Measurements from ENCODE around the gene MED25. TPM values are rescaled to one million over a fixed set of nuclear protein-coding genes. Genes with fewer than 3 reads are reported as not detected.

The MED25 gene
- total and polyA plus RNA-seq, 2 of the 8 experiments (the other 6 are each of a cell fraction or from before 2014, with no cell fraction given): 21.6 to 71.4 TPM

DNA sequence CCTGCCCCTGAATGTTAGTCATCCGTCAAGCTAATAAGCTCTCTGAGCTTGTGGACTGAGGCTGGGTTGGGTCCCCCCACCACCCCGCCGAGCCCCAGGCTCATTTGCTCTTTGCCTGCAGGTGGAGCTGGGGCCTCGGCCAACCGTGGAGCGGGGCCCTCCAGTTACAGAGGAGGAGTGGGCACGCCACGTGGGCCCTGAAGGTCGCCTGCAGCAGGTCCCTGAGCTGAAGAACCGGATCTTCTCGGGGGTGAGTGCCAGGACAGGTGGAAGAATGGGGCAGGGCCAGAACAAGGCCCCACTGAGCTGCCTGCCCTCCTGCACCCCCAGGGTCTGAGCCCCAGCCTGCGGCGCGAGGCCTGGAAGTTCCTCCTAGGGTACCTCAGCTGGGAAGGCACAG, 64.6 kb downstream of the MED25 start:
- DNase-seq (ENCODE audit: low read depth in 1 of 2, low spot score in 2 of 2): no peak
- no peak overlapping the region for H2BK120ac ChIP-seq (replicated peaks; ENCODE audit: low read depth, low read length)
- peaks cover 24 to 56% (median 47%) of the 10 kb centered on the region in 4 experiments for H3K36me3 ChIP-seq (ENCODE audit: control insufficient read depth in 2 of 4, insufficient read depth in 4 of 4, low read length in 3 of 4)
- TF ChIP-seq, protein P1, sequence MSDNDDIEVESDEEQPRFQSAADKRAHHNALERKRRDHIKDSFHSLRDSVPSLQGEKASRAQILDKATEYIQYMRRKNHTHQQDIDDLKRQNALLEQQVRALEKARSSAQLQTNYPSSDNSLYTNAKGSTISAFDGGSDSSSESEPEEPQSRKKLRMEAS (IDR thresholded peaks at IDR 0.05): no peak
- no peak for TF ChIP-seq RFX5 (IDR thresholded peaks at IDR 0.05; ENCODE audit: borderline replicate concordance, low read depth, low read length)
- no peak for TF ChIP-seq BACH1 (IDR thresholded peaks at IDR 0.05; ENCODE audit: low read length)
- TF ChIP-seq NRF1 (IDR thresholded peaks at IDR 0.05; ENCODE audit: low read depth, low read length): no peak
- TF ChIP-seq SIN3A (conservative IDR thresholded peaks at IDR 0.05 in 1 of 2, IDR thresholded peaks at IDR 0.05 in 1 of 2; ENCODE audit: low read depth in 1 of 2, low read length in 2 of 2): no peak
- TF ChIP-seq CBX8 (IDR thresholded peaks at IDR 0.05; ENCODE audit: borderline replicate concordance, low read depth, low read length): no peak
- TF ChIP-seq YY1 (IDR thresholded peaks at IDR 0.05; ENCODE audit: low read depth, low read length): no peak
- TF ChIP-seq RXRA (IDR thresholded peaks at IDR 0.05; ENCODE audit: insufficient read depth, low read depth, low read length): no peak
- TF ChIP-seq, protein P2, sequence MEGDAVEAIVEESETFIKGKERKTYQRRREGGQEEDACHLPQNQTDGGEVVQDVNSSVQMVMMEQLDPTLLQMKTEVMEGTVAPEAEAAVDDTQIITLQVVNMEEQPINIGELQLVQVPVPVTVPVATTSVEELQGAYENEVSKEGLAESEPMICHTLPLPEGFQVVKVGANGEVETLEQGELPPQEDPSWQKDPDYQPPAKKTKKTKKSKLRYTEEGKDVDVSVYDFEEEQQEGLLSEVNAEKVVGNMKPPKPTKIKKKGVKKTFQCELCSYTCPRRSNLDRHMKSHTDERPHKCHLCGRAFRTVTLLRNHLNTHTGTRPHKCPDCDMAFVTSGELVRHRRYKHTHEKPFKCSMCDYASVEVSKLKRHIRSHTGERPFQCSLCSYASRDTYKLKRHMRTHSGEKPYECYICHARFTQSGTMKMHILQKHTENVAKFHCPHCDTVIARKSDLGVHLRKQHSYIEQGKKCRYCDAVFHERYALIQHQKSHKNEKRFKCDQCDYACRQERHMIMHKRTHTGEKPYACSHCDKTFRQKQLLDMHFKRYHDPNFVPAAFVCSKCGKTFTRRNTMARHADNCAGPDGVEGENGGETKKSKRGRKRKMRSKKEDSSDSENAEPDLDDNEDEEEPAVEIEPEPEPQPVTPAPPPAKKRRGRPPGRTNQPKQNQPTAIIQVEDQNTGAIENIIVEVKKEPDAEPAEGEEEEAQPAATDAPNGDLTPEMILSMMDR (IDR thresholded peaks at IDR 0.05; ENCODE audit: control extremely low read depth in 1 of 3, insufficient read depth in 1 of 3, low read depth in 1 of 3, low read length in 3 of 3): no peak

More for the DNA sequence above, 64.6 kb downstream of the MED25 start:
- Histone ChIP-seq H3K27me3 (replicated peaks in 1 of 4; ENCODE audit: control insufficient read depth in 3 of 4, extremely low read depth in 1 of 4, insufficient read depth in 3 of 4, low read length in 3 of 4) (no peaks in the 10 kb centered on the region), H3K4ac (replicated peaks; ENCODE audit: insufficient read length, low read depth, low read length) (no peak overlapping the region), H2AK5ac (ENCODE audit: low read depth, low read length) (no peak overlapping the region), H3K9ac (replicated peaks in 1 of 4; ENCODE audit: extremely low read depth in 1 of 4, low read depth in 3 of 4, low read length in 3 of 4) (no peak overlapping the region), H4K91ac (replicated peaks; ENCODE audit: insufficient read length, low read length) (no peak overlapping the region), H4K20me1 (replicated peaks in 1 of 2; ENCODE audit: control insufficient read depth in 1 of 2, insufficient read depth in 2 of 2, low read length in 2 of 2) (peaks cover 10 to 21% of the 10 kb centered on the region in 2 experiments), H4K5ac (ENCODE audit: insufficient read length, low read depth, low read length) (no peak overlapping the region), H3K79me1 (ENCODE audit: low read depth, low read length) (peaks cover 9% of the 10 kb centered on the region; the same call in 1 of the 2 replicates), H3K23ac (ENCODE audit: insufficient read length) (no peak overlapping the region), H3K27ac (ENCODE audit: low read depth, low read length) (no peak overlapping the region), H3K9me3 (ENCODE audit: insufficient read depth in 2 of 2, low read depth in 1 of 2, low read length in 1 of 2) (no peaks in the 10 kb centered on the region), H3K23me2 (ENCODE audit: low read depth, low read length) (peaks cover 7% of the 10 kb centered on the region), H2BK12ac (ENCODE audit: low read depth, low read length) (no peak overlapping the region), H2BK5ac (ENCODE audit: low read depth, low read length) (no peak overlapping the region), H3K18ac (ENCODE audit: extremely low read depth, low read length) (no peak overlapping the region), H2BK15ac (ENCODE audit: low read length) (no peak overlapping the region), H3K4me2 (ENCODE audit: insufficient read depth in 1 of 2, low read depth in 2 of 2, low read length in 2 of 2) (no peak overlapping the region), H2AFZ (ENCODE audit: low read length) (no peak overlapping the region), H3K4me3 (ENCODE audit: extremely low read depth in 1 of 4, insufficient read depth in 2 of 4, low read depth in 3 of 4, low read length in 4 of 4) (no peak overlapping the region), H2BK20ac (ENCODE audit: low read length) (no peak overlapping the region), H3K4me1 (replicated peaks in 1 of 4; ENCODE audit: control insufficient read depth in 3 of 4, insufficient read depth in 4 of 4, low read length in 3 of 4) (peaks cover 0 to 7% (median 4%) of the 10 kb centered on the region in 4 experiments; a peak in 6 of 7 replicates), H3K56ac (replicated peaks; ENCODE audit: insufficient read length, low read depth, low read length) (no peak overlapping the region), H3K14ac (ENCODE audit: insufficient read length) (no peak overlapping the region), H3K79me2 (ENCODE audit: control insufficient read depth in 1 of 2, insufficient read depth in 2 of 2, low read length in 2 of 2) (peaks cover 0 to 12% of the 10 kb centered on the region in 2 experiments; a peak in 2 of 4 replicates), H4K8ac (ENCODE audit: extremely low read depth, insufficient read depth, low read length) (no peak overlapping the region)
- ChIA-PET CTCF (ENCODE audit: partially characterized antibody) (interaction anchor here (2.0 kb wide), 1 partner anchor 9 kb away, joined by 5 read pairs; no protein-coding TSS in a partner anchor), POLR2A (ENCODE audit: partially characterized antibody) (interaction anchor here (1.5 to 1.7 kb wide), 3 partner anchors 13 to 16 kb away, joined by 3 to 5 read pairs (median 5); no protein-coding TSS in a partner anchor)
- 97% methylated on average over 10 of the region's 14 CpGs; no CpG with 5 or more reads in 1 of the 2 experiments for WGBS, 2 experiments (ENCODE audit: extremely low coverage in 1 of 2, insufficient coverage in 1 of 2, insufficient read length in 1 of 2, insufficient replicate concordance in 2 of 2, low coverage in 1 of 2, low lambda C conversion rate in 2 of 2, missing lambda C conversion rate in 1 of 2)
- no peak for FAIRE-seq
